CMK (cell line): ENCODE measurements around the gene IFI6.

Experiments used
- DNase-seq: peaks from one replicate; pipeline ENCODE4 v3.0.0-alpha.2; 2010; ENCODE audit warnings: low read depth

Gene IFI6

GRCh38 chr1:27672750-27673112 is 739 bp upstream of the IFI6 start:
- no peak for DNase-seq

- no peak for DNase-seq
These were observed 2.1 kb downstream of the IFI6 start for GRCh38 chr1:27669876-27670275.

GRCh38 chr1:27668808-27669723 is 2.9 kb downstream of the IFI6 start:
- DNase-seq = no peak

GRCh38 chr1:27668121-27668807 is 3.7 kb downstream of the IFI6 start:
- DNase-seq = no peak

- no peak for DNase-seq
These were observed 5.2 kb downstream of the IFI6 start for GRCh38 chr1:27666791-27667254.

- no peak for DNase-seq
These were observed 5.7 kb downstream of the IFI6 start for GRCh38 chr1:27666294-27666693.

GRCh38 chr1:27665016-27665651 is 6.9 kb downstream of the IFI6 start:
- no peak for DNase-seq

- DNase-seq = no peak
These were observed 7.7 kb downstream of the IFI6 start for GRCh38 chr1:27664291-27664690.

- DNase-seq = peak; percentile 91
These were observed 9.1 kb downstream of the IFI6 start for GRCh38 chr1:27662707-27663393.

GRCh38 chr1:27662261-27662660 is 9.7 kb downstream of the IFI6 start:
- no peak for DNase-seq

- no peak for DNase-seq
These were observed 10.4 kb downstream of the IFI6 start for GRCh38 chr1:27661412-27662075.

GRCh38 chr1:27660300-27660835 is 11.6 kb downstream of the IFI6 start:
- DNase-seq = no peak

- DNase-seq = peak; percentile 78
These were observed 12.3 kb downstream of the IFI6 start for GRCh38 chr1:27659497-27660299.

- no peak for DNase-seq
These were observed 13.0 kb downstream of the IFI6 start for GRCh38 chr1:27658951-27659496.

- no peak for DNase-seq
These were observed 15.7 kb downstream of the IFI6 start for GRCh38 chr1:27656157-27656893.

- DNase-seq = no peak
These were observed 16.6 kb downstream of the IFI6 start for GRCh38 chr1:27655151-27655937.

- no peak for DNase-seq
These were observed 19.7 kb downstream of the IFI6 start for GRCh38 chr1:27652111-27652864.
